GM06990 (cell line): ENCODE measurements around the gene FHL3.
"Not testable (repeated sequence)": the region's sequence is repeated elsewhere in the genome, so short reads cannot be mapped to it uniquely, and the experiment has no call there.

Source experiments
- DNase-seq: peaks from one replicate; pipeline ENCODE4 v3.0.0-alpha.2; 2011; ENCODE audit not compliant: insufficient read length; ENCODE audit errors: extremely low read depth
- H3K27me3 ChIP-seq: replicated peaks from 2 replicates; pipeline ENCODE4 v1.6.0; 2011; ENCODE audit warnings: low read length; ENCODE audit not compliant: control insufficient read depth, insufficient read depth
- H3K36me3 ChIP-seq: 2 replicates; pipeline ENCODE4 v1.5.1; 2011; ENCODE audit warnings: low read length; ENCODE audit not compliant: control insufficient read depth, insufficient read depth
- H3K4me3 ChIP-seq: replicated peaks from 2 replicates; pipeline ENCODE4 v1.5.1; 2011; ENCODE audit warnings: low read depth, mild to moderate bottlenecking, control low read depth, low read length
- CTCF ChIP-seq: IDR thresholded peaks from 2 replicates; pipeline ENCODE4 v1.5.1; 2011; ENCODE audit warnings: low read length, control low read depth, mild to moderate bottlenecking, inconsistent platforms; ENCODE audit not compliant: insufficient read depth, poor library complexity, severe bottlenecking

FHL3 gene

DNA sequence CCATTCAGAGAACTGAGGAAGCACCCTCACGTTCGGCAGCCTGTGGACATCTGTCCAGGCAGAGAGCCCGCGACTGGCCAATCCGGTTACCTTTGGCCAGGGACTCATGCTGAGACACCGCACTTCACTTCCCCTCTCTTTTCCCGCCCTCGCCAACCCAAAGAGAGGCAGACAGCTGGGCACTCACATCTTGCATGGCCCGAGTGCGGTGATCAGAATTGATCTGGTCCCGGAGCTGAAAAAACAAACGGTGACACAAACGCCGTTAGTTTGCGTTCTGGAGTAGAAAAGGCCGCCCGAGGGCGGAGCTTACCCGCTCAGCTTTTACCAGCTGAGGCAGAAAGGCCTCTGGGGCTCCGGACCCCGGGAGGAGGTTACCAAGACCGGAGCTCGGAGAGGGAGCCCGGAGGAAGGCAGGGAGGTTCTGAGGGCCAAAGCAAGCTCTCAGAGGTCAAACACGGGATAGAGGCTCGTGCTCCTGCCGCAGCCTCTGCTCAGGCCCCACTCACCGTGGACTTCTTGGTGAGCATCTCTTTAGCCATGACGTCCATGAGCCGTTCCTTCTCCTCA, 15.9 kb downstream of the FHL3 start:
- H3K36me3 ChIP-seq = peaks cover 9% of the 10 kb centered on the region
- no peak for TF ChIP-seq CTCF
- H3K4me3 ChIP-seq = peak overlapping the region; percentile 91
- no peaks in the 10 kb centered on the region for H3K27me3 ChIP-seq
- DNase-seq = no peak

DNA sequence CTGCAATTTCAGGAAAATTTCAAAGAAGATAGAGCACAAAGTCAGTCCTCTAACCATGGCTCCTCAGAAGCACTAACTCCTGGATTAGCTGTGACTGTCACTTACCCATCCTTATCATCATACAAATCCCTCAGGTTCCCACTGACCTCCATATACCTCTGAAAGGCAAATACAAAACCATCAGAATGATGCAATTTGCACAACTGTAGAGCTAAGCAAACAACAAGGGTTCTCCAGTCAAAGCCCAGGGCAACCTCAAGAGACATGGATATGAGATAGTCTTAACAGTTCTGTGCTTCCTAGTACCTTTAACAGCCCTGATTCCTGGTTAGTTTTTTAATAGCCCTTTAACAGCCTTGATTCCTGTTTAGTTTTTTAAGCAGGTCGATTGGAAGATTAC, 17.6 kb downstream of the FHL3 start:
- DNase-seq = no peak
- no peak for TF ChIP-seq CTCF
- H3K36me3 ChIP-seq = peaks cover 16% of the 10 kb centered on the region

DNA sequence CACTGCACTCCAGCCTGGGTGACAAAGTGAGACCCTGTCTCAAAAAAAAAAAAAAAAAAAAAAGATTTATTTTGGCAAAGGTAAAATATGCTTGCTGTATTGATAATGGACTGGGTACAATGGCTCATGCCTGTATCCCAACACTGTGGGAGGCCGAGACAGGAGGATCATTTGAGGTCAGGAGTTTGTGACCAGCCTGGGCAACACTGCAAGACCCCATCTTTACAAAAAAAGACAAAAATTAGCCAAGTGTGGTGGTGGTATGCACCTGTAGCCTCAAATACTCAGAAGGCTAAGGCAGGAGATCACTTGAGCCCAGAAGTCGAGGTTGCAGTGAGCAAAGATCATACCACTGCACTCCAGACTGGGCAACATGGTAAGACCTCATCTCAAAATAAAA, 21.8 kb downstream of the FHL3 start:
- H3K36me3 ChIP-seq = peaks cover 21% of the 10 kb centered on the region
- no peak for DNase-seq
- TF ChIP-seq CTCF = no peak
- H3K4me3 ChIP-seq = no peak overlapping the region
- no peaks in the 10 kb centered on the region for H3K27me3 ChIP-seq

More for the DNA sequence above, 17.6 kb downstream of the FHL3 start:
- no peak overlapping the region for H3K4me3 ChIP-seq
- no peaks in the 10 kb centered on the region for H3K27me3 ChIP-seq

DNA sequence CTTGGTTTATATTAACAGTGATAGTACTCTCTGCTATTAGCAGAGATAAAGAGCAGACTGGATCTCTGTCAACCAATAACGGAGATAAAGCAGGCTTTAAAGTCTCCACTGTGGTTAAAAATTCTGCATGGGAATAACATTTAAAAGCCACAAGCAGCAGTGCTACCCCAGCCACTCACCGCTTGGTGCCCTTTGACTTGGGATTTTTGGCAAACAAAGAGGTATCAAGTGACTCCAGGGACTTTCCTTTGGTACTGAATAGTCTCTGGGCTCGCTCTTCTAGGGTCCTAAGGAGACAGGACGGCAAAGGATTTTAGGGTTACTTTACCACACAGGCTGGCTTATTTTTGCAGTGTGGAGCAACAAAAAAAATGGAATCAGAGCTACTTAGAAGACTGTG, 26.8 kb downstream of the FHL3 start:
- Histone ChIP-seq H3K4me3 (no peak overlapping the region), H3K36me3 (peaks cover 13% of the 10 kb centered on the region), H3K27me3 (no peaks in the 10 kb centered on the region)
- no peak for DNase-seq
- TF ChIP-seq CTCF = no peak

DNA sequence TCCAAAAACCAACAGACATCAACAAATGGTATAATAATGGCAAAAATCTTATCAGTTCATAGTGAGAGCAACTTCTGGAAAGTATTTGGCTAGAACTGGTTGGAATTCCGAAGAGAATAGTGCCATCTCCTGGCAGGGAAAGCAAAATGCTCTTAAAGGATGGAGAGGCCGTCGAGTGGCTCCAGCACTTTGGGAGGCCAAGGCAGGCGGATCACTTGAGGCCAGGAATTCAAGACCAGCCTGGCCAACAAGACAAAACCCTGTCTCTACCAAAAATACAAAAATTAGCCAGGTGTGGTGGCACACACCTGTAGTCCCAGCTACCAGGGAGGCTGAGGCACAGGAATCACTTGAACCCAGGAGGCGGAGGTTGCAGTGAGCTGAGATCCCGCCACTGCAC, 30.2 kb downstream of the FHL3 start:
- H3K27me3 ChIP-seq, DNase-seq, H3K4me3 ChIP-seq: not testable (repeated sequence)
- H3K36me3 ChIP-seq = peaks cover 10% of the 10 kb centered on the region

- TF ChIP-seq CTCF = no peak
- DNase-seq = no peak
- Histone ChIP-seq H3K4me3 (no peak overlapping the region), H3K27me3 (no peaks in the 10 kb centered on the region), H3K36me3 (peaks cover 13% of the 10 kb centered on the region)
Measured at GRCh38 chr1:37974567-37974966, 30.7 kb downstream of the FHL3 start.

DNA sequence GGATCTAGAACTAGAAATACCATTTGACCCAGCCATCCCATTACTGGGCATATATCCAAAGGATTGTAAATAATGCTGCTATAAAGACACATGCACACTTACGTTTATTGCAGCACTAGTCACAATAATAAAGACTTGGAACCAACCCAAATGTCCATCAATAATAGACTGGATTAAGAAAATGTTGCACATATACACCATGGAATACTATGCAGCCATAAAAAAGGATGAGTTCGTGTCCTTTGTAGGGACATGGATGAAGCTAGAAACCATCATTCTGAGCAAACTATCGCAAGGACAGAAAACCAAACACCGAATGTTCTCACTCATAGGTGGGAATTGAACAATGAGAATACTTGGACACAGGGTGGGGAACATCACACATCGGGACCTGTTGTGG, 31.6 kb downstream of the FHL3 start:
- H3K36me3 ChIP-seq = peaks cover 13% of the 10 kb centered on the region
- H3K4me3 ChIP-seq, H3K27me3 ChIP-seq, DNase-seq: not testable (repeated sequence)
